GM12891 (cell line): ENCODE data around the gene SLC4A8.

ENCODE experiments used
- DNase-seq: peaks from one replicate; pipeline ENCODE4 v3.0.0; 2011; ENCODE audit warnings: low spot score; ENCODE audit not compliant: insufficient read length
- FAIRE-seq: peaks from 2 replicates; lab custom pipeline; 2011; peaks lifted over from hg19 to GRCh38; lab: Jason Lieb, UNC
- PAX5 ChIP-seq: IDR thresholded peaks from 2 replicates; pipeline ENCODE4 v1.6.1; 2011; ENCODE audit warnings: low read length, moderate library complexity, mild to moderate bottlenecking; ENCODE audit not compliant: insufficient read depth, severe bottlenecking
- POLR2A ChIP-seq: IDR thresholded peaks from 2 replicates; pipeline ENCODE4 v1.6.1; 2011; ENCODE audit warnings: low read depth, low read length, control low read depth
- POLR2AphosphoS5 ChIP-seq: IDR thresholded peaks from 2 replicates; pipeline ENCODE4 v1.6.1; 2011; ENCODE audit warnings: low read depth, low read length, control low read depth
- POU2F2 ChIP-seq: IDR thresholded peaks from 2 replicates; pipeline ENCODE4 v1.6.1; 2011; ENCODE audit warnings: low read depth, mild to moderate bottlenecking, control low read depth, low read length, moderate library complexity
- SPI1 ChIP-seq: IDR thresholded peaks from 2 replicates; pipeline ENCODE4 v1.6.1; 2011; ENCODE audit warnings: low read depth, low read length, control low read depth
- TAF1 ChIP-seq: IDR thresholded peaks from 2 replicates; pipeline ENCODE4 v1.6.1; 2011; ENCODE audit warnings: low read depth, low read length, control low read depth

Gene SLC4A8

DNA sequence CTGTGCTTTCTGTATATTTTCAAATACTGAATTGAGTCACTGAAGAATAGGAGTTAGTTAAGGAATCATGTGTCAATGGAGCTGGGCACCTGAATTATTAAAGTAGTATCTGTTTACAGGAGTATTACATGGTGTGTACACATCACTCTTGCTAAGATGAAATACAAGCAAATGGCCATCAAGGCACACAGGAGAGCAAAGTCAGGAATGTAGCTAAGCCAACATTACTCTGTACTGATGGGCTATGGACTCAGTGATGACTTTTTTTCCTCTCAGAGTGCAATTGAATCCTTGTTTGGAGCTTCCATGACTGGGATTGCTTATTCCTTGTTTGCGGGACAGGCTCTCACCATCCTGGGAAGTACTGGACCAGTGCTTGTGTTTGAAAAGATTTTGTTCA is 45.5 kb downstream of the SLC4A8 start:
- TF ChIP-seq POU2F2 (no peak), TAF1 (no peak), SPI1 (no peak), POLR2A (no peak), POLR2AphosphoS5 (no peak)
- no peak for DNase-seq
- FAIRE-seq = no peak

DNA sequence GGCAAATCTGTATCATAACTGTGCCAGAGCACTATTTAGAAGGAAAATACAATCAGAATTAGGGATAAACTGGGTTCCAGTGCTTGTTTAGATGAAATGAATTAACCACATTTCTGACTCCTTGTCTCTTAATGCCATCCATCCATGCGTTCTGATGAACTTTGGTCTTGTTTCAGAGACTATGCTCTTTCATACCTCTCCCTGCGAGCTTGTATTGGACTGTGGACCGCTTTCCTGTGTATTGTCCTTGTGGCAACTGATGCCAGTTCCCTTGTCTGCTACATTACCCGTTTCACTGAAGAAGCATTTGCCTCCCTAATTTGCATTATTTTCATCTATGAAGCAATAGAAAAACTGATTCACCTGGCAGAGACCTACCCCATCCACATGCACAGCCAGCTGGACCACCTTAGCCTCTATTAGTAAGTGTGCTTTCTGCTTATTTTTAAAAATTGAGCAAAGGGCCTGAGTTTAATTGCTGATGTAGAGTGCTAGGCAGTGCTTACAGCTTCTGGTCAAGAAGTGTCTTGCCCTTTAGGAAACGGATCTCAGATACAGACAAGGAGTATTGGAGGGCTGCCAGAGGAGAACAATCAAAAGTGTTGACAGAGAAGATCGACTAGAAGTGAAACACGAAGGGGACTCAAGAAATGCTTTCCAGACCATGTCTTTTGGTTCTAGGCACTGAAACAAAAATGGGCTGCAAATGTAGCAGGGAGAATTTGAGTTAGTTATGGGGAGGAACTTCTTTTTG is 46.7 kb downstream of the SLC4A8 start:
- TF ChIP-seq POU2F2 (no peak), POLR2AphosphoS5 (no peak)
- FAIRE-seq = no peak
- no peak for DNase-seq

DNA sequence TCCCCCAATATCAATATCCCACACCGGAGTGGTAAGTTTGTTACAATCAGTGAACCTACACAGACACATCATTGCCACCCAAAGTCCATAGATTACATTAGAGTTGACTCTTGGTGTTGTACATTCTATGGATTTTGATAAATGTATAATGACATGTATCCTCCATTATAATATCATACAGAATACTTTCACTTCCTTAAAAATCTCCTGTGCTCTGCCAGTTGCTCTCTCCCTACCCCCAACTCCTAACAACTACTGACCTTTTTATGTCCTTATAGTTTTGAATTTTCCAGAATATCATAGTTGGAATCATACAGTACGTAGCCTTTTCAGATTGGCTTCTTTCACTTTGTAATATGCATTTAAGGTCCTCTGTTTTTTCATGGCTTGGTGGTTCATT is 48.4 kb downstream of the SLC4A8 start:
- no peak for FAIRE-seq
- no peak for DNase-seq

DNA sequence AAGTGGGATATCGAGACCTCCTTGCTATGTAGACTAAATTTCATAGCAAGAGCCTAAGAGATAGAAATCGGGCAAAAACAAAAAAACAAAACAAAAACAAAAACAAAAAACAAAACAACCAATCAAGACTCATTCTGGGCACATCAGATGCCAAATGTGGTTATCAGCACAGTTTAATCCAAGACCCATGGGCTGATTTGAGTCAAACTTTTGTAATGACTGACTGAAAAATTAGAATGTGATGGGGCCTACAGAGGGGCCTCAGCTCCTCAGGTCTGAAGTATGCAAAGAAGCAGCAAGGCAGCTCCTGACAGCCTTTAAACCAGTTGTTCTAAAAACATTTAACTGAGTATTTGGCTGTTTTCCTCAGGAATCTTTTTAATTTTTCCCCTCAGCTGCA is 49.3 kb downstream of the SLC4A8 start:
- FAIRE-seq = no peak
- no peak for DNase-seq
- TF ChIP-seq POLR2AphosphoS5 = no peak
- no peak for TF ChIP-seq PAX5
- no peak for TF ChIP-seq POLR2A
- no peak for TF ChIP-seq SPI1
- TF ChIP-seq TAF1 = no peak
- TF ChIP-seq POU2F2 = no peak

More for the DNA sequence above, 48.4 kb downstream of the SLC4A8 start:
- TF ChIP-seq POLR2AphosphoS5 = no peak
- no peak for TF ChIP-seq TAF1
- peak; percentile 80 for TF ChIP-seq SPI1
- no peak for TF ChIP-seq PAX5
- TF ChIP-seq POU2F2 = no peak

DNA sequence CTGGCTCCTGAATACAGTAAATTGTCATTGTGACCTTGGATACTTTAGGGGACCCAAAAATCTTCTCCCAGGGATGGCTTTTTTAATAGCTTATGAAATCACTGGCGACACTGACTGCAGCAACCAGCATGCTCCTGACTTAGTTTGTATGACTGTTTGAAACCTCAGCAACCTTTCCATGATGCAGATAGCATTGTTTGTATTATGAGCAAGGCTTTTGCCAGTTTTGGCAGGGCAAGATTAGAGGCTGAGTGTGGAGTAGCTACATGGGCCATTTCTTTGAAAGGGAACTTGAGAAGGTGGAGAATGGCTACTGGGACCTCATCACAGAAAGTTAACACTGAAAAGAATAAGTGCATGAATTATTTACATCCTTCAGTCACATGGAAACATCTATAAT is 50.9 kb downstream of the SLC4A8 start:
- DNase-seq = no peak
- TF ChIP-seq POU2F2 (no peak), TAF1 (no peak), SPI1 (no peak), POLR2A (no peak), PAX5 (no peak), POLR2AphosphoS5 (no peak)
- no peak for FAIRE-seq

DNA sequence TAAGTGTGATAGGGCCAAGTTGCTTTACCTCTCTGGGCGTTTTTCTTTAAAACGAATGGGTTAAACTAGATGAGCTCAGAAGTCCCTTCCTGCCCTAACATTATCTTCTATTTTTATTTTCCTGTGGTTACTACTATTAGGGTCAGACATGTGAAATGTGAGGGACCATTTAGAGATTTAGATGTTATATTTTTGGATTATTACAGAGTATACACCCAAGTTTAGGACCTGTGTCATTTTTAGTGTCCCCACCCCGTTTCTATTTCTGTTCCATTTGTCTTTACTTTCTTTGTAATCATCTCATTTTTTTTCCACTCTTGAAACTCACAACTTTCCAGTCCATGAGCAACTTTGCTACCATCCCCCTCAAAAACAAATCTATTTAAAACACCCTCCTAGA is 56.3 kb downstream of the SLC4A8 start:
- no peak for TF ChIP-seq POLR2A
- no peak for TF ChIP-seq TAF1
- no peak for TF ChIP-seq POU2F2
- TF ChIP-seq POLR2AphosphoS5 = no peak
- no peak for TF ChIP-seq PAX5
- no peak for TF ChIP-seq SPI1
- DNase-seq = no peak
- FAIRE-seq = peak; percentile 48

DNA sequence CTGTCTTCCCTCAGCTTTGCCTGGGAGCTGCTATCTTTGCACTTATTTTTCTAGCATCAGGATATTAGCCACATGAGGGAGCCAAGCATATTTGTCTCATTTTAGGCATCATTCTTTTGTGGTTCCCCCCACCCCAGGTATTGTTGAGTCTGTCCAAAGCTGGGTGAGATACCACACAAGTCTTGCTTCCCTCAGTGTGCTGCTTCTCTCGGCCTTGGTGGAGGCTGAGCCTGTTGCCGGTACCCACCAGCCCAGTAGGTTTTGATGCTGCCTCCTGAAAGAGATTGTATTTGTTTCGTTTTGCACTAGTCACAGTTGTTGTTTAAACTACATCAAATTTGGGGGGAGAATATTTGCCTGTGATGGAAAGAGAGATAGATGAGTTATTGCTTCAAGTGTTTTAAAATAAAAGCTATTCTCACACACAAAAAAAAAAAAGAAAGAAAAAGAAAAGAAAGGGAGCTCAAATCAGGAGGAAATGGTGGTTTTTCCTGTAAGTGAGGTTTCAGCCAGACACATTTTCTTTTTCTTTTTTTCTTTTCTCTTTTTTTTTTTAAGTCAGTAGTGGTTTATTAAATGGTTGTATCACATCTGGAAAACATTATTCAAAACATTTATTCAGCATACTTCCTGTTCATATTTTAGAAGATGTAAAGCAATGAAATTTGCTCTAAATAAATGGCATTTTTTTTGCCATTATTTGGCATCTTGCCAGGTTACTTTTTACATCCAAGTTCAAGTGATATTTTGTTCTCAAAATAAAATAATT is 58.5 kb downstream of the SLC4A8 start:
- TF ChIP-seq POU2F2 (no peak), TAF1 (no peak), SPI1 (no peak), POLR2A (no peak), PAX5 (no peak)
- DNase-seq = peak; percentile 18
- FAIRE-seq = peak; percentile 87

DNA sequence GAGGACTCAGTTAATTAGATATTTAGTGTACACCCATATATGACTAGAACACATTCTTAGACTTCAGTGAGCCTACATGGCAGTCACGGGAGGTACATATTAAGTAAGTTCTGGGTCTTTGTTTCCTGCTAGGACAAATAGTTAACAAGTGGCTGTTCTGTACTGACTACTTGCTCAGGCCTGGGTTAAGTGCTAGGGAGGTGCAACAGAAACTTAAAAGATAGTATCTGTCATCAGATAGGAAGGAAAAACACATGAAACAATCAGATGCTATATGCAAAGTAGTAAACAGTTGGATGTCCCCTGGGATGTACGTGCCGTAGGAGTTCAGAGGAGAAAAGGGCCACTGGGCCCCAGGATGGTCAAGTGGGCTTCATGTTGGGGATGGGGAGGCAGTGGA is 59.5 kb downstream of the SLC4A8 start:
- DNase-seq (no peak), FAIRE-seq (peak; percentile 13)
- TF ChIP-seq PAX5 (no peak), POLR2A (no peak), TAF1 (no peak), SPI1 (no peak), POLR2AphosphoS5 (no peak), POU2F2 (no peak)

DNA sequence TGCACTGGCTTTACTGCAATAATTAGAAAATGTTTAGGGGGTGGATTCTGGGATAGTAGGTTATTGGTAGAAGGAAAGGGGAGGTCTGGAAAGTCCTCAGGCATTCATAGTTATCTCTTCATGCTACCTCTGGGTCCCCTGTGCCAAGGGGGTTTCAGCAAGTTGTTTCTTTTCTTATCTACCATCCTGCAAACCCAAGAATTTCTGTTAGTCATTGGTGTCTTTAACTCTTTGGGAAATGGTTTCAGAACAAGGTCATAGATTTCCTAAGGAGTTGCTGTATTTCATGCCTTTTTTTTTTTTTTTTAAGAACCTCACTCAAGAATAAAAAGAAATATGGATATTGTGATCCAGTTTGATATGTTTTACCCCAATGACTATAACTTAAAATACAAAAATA is 63.6 kb downstream of the SLC4A8 start:
- no peak for FAIRE-seq
- DNase-seq = no peak
- no peak for TF ChIP-seq POLR2A
- no peak for TF ChIP-seq TAF1
- TF ChIP-seq POU2F2 = no peak
- TF ChIP-seq SPI1 = no peak
- no peak for TF ChIP-seq POLR2AphosphoS5
- TF ChIP-seq PAX5 = no peak
